Stimulated activated CD8-positive, alpha-beta memory T cell treated with anti-CD3 and anti-CD28 coated beads, Interleukin-7, amount 100 ng/mL, for 1 hour (primary cell): ENCODE results near the gene APOBEC3F.
A peak's percentile ranks its signal among the peaks of the same experiment; 100 is the strongest.
"Not testable (repeated sequence)": the region's sequence is repeated elsewhere in the genome, so short reads cannot be mapped to it uniquely, and the experiment has no call there.

ENCODE experiments used
- DNase-seq, 2 donors: peaks; one replicate each; pipeline ENCODE4 v3.0.0-alpha.2; 2020; ENCODE audit warnings: low read depth in 2 of 2

APOBEC3F gene

DNA sequence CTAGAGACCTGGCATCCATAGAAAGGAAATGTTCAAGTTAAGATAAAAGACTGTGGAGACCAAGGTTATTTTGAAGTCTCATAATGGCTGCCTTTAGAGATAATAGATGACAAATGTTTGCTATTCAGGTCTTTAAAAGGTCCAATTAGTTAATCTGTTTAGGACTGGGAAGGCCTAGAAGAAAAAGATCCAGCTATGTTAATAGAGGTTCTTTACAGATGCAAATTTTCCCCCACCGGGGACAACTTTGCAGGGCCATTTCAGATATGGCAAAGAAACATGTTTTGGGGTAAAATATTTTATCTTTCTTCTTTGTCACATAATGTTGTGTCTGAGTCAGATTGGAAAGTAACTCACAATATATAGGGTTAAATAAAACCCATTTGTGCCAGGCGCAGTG lies 33.3 kb downstream of the APOBEC3F start:
- no peak for DNase-seq

- DNase-seq, result not testable (repeated sequence)
Observed at GRCh38 chr22:39076155-39077025, 35.7 kb downstream of the APOBEC3F start.

DNA sequence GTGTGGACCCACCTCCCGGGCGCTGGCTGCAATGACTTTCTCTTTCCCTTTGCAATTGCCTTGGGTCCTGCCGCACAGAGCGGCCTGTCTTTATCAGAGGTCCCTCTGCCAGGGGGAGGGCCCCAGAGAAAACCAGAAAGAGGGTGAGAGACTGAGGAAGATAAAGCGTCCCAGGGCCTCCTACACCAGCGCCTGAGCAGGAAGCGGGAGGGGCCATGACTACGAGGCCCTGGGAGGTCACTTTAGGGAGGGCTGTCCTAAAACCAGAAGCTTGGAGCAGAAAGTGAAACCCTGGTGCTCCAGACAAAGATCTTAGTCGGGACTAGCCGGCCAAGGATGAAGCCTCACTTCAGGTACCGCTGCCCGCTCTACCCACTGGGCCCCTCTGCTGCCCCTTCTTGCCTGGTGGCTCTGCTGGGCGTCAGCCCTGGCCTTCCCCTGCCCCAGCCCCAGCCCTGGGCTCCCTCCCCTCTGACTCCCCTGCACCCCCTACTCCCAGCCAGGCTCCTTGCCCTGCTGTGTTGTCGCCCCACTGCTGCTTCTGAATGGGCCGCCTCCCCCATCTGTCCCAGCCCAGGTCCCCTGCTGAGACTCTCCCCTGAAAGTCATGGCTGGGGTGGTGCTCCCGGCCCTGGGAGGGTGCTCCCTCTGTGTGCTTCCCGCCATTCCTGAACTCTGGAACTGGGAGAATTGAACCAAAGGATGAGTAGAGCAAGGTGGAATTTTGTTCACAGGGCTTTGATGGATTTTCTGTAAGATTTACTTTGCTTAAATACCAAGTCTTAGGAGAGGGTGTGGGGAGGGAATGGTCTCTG lies 36.6 kb downstream of the APOBEC3F start, which contains the start of gene APOBEC3G:
APOBEC3G (plus strand) TSS at position 250 of the 815 bp plus-strand sequence; CDS start at position 337, 87 bp downstream.
- DNase-seq, result not testable (repeated sequence)

DNA sequence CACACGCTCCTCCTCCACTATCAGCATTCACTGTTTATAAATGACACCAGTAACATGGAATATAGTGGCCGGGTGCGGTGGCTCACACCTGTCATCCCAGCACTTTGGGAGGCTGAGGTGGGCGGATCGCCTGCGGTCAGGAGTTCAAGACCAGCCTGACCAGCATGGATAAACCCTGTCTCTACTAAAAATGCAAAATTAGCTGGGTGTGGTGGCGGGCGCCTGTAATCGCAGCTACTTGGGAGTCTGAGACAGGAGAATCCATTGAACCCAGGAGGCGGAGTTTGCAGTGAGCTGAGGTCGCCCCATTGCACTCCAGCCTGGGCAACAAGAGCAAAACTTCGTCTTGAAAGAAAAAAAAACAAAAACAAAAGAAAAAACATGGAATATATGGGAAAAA lies 37.2 kb downstream of the APOBEC3F start:
- not testable (repeated sequence) for DNase-seq

DNA sequence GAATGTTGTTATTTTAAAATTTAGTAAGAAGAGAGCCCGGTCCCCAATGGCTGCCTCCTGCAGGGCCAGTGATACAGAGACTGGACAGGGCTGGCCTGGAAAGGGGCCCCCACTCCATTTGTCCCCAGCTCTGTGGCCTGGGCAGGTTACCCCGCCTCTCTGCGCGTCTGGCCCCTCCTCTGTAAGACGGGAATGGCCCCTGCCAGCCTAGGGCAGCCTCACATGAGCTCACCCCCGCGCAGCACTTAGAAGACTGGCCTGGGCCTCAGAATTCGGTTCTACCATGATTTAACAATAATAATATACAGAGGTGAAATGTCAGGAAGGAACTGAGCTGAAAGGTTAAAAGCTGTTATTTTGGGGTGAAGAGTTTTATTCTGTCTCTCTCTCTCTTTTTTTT lies 37.7 kb downstream of the APOBEC3F start:
- no peak for DNase-seq

- not testable (repeated sequence) for DNase-seq
Observed at GRCh38 chr22:39079054-39079637, 38.5 kb downstream of the APOBEC3F start.

DNA sequence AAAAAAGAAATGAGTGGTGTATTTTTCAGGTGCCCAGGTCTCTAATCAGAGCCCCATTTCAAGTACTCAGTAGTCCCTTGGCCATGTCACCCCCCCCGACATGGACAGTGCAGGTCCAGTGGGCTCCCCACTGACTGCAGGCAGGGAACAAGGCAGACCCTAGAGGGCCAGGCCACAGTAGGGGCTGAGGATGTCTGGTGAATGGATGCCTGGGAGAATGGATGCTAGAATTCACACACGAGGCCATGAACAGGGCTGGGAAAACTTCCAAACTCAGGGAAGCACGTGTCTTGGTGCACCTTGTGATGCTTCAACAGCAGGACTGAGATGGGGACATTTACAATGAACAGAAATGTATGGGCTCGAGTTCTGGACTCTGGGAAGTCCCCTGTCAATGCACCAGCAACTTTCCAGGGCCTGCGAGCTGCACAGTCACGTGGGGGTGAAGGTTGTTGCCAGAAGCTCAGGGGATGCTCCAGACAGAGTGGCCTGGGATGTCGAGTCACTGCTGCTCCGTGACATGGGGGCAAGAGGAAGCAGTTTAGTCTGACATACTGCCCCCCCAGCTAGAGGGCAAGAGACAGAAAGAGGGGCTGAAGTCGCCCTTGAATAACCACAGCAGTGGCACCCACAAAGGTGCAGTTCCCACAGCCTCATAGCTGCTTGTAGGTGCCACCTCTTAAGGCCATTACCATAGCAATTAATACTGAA lies 39.5 kb downstream of the APOBEC3F start:
- DNase-seq, result no peak

GRCh38 chr22:39081016-39081415 lies 40.4 kb downstream of the APOBEC3F start:
- DNase-seq, result no peak

GRCh38 chr22:39081598-39081997 lies 40.9 kb downstream of the APOBEC3F start:
- no peak for DNase-seq

DNA sequence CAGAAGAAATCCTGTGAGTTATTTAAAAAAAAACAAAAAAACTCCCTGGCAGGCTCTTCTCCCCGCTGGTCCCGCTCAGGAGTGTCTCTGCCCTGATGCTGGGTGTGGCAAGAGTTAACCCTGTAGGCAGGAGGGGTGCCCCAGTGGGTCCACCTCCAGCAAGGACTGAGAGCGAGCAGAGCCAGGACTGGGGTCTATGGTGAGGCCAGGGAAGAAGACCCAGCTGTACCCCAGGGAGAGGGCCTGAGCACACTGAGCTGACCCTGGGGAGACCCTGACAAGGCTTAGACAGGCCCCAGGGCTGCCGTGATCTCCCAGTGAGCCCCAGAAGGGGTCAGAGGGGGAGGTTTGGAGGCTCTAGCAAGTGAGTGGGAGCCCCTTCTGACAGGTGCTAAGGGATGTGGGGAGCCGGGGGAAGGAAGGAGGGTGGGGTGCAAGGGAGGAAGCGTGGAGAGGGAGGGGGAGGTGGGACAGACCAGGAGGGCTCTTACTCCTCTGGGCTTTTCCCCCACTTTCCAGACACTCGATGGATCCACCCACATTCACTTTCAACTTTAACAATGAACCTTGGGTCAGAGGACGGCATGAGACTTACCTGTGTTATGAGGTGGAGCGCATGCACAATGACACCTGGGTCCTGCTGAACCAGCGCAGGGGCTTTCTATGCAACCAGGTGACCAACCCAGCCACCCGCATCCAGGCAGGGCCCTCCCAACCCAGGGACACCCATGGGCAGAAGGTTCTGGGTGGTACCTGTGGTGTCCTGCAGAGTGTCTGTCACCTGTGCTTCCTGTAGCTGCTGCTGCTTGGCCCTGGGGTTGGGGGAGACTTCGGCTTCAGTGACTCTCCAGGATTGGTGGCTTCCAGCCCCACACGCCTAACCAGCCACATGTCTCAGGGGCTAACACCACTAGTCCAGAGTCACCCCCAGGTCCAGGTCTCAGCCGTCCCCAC lies 42.8 kb downstream of the APOBEC3F start:
- DNase-seq, result no peak

DNA sequence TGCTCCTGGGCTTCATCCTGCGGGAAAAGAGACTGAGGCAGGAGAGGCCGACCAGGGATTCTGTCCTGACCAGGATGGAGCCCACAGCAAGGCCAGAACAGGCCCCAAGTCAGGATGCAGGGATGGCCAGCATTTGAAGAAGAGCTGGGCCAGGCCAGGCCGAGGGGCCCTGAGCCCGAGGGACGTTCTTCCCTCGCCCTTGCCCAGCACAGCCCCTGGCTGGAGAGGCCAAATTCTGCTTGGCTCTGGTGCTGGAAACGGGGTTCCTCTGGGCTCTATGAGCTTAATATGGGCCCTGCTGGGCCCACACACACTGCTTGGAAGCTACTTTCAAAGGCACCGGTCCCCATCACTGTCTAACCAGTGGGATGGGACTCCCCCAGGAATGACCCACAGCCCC lies 44.0 kb downstream of the APOBEC3F start:
- no peak for DNase-seq

- no peak for DNase-seq
Observed at GRCh38 chr22:39087098-39087497, 46.4 kb downstream of the APOBEC3F start.

- no peak for DNase-seq
Observed at GRCh38 chr22:39087881-39088684, 47.4 kb downstream of the APOBEC3F start.

GRCh38 chr22:39088685-39089032 lies 48.0 kb downstream of the APOBEC3F start:
- DNase-seq, result no peak

DNA sequence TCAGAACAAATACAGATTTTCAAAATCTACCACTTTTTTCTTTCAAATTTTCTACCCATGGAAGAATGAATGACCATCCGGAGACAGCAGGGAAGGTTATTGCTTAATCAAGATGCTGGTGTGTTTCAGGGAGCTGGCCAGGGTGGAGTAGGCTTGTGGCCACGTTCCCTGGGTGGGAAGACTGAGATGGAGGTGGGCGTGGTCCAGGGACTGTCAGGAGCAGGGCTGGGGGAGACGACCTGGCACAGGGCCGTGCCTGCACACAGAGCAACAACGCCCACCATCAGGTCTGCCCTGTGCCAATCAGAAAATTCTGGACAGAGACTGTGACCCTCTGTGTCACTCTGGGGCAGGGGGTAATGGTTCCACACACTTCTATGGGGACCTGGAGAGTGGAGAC lies 49.3 kb downstream of the APOBEC3F start:
- no peak for DNase-seq

DNA sequence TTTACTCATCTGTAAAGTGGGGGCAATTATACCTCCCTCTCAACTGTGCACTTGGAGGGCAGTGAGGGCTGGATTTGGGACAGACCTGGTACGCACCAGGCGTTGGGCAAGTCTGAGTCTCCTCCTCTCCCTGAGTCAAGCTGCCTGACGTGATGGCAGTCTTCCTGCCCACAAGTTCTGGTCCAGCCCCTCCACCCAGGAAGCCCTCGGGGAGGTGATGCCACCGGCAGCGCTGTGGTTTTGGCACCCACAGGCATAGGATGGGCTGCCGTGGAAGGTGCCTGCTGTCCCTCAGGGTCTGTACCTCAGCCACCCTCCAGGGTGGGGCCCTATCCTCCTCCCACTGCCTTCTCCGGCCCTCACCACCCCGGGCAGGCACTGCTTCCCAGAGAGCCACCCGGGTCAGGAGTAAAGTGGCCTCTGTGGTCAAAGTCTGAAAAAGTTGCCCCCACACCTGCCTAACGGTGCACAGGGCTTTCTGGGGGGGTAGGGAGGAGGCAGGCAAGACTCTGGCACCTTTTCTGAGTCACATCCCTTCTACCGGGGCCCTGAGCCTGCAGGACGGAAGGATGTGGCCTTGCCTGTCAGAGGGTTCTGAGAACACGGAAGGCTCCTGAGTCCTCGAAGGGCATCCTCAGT lies 49.9 kb downstream of the APOBEC3F start:
- peak; percentile 68 to 76 for DNase-seq

DNA sequence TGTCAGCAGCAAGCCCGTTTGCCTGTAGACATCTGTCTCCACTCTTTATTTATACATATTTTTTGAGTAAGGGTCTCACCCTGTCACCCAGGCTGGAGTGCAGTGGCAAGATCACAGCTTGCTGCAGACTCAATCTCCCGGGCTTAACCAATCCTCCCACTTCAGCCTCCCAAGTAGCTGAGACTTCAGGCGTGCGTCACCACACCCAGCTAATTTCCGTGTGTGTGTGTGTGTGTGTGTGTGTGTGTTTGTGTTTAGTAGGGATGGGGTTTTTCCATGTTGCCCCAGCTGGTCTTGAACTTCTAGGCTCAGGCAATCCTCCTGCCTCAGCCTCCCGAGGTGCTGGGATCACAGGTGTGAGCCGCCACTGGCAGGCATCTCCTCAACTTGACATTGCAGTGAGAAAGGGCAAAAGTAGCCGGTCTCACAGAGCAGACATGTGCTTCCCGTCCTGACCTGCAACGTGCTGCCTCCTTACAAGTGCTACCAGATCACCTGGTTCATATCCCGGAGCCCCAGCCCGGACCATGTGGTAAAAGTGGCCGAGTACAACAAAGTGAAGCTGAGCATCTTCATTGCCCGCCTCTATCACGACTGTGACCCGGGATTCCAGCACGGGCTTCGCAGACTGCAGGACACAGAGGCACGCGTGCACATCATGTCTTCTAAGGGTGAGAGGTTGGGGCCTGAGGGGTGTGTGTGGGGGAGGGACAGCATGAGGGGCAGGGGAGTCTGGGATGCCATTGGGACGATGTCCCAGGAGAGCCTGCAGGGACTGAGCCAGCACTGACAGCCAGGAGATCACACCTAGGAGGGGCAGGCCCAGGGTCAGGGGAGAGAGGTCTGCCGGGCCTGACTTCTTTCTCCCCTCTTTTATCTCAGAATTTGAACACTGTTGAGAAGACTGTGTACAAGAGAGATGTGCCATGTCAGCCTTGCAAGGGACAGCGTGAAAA lies 50.7 kb downstream of the APOBEC3F start:
- DNase-seq, result no peak
